Stomach (tissue), 4 donors: Measurements from ENCODE around the gene KCNK5.

Experiments used
- EP300 ChIP-seq: sonication (generic); formaldehyde crosslinking; IDR thresholded peaks from one replicate; pipeline ENCODE4 v1.6.1; 2017; ENCODE audit warnings: antibody characterized with exemption
- POLR2A ChIP-seq, 4 donors: fragments of 450-650 bp; IDR thresholded peaks; one replicate each; pipeline ENCODE4 v1.6.1; 2016; ENCODE audit warnings: antibody characterized with exemption in 4 of 4, control low read depth in 2 of 4, mild to moderate bottlenecking in 1 of 4, moderate library complexity in 1 of 4
- TF ChIP-seq, protein P1 (sequence below), 7 experiments: fragments of 450-650 bp in 4 of 7; fragments of 200-600 bp in 3 of 7; sonication (generic) in 3 of 7; IDR thresholded peaks; one replicate each; pipeline ENCODE4 v1.5.1; 2016 to 2019; ENCODE audit warnings: antibody characterized with exemption in 7 of 7, control low read depth in 2 of 7, mild to moderate bottlenecking in 1 of 7

DNA sequence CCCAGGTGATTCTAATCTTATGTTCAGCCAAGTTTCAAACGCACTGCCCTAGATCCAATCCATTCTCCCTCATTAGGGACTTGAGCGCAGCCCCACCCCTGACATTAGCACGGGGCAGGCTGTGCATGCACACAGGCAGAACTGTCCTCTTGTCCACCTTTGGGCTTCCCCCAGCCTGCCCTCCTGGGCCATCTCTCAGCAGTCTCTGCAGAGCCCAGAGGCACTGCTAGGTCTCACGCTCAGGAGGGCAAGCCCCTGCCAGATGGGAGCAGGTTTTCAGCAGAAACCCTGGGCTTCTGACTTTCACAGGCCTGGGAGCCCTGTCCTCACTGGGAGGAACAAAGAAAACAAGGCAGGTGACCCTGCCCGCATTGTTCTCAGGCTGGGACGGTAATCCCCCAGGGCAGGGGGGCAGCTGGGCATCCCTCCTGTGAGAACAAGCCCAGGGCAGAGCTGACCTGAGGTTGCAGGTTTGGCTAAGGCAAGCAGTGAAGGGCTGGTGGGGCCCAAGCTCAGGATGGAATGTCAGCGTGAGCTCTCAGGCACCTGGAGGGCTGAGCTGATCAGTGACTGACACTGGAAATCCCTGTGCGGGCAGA lies 24.5 kb downstream of the KCNK5 start:
- TF ChIP-seq, protein P1, sequence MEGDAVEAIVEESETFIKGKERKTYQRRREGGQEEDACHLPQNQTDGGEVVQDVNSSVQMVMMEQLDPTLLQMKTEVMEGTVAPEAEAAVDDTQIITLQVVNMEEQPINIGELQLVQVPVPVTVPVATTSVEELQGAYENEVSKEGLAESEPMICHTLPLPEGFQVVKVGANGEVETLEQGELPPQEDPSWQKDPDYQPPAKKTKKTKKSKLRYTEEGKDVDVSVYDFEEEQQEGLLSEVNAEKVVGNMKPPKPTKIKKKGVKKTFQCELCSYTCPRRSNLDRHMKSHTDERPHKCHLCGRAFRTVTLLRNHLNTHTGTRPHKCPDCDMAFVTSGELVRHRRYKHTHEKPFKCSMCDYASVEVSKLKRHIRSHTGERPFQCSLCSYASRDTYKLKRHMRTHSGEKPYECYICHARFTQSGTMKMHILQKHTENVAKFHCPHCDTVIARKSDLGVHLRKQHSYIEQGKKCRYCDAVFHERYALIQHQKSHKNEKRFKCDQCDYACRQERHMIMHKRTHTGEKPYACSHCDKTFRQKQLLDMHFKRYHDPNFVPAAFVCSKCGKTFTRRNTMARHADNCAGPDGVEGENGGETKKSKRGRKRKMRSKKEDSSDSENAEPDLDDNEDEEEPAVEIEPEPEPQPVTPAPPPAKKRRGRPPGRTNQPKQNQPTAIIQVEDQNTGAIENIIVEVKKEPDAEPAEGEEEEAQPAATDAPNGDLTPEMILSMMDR (IDR thresholded peaks at IDR 0.05) = no peak
- TF ChIP-seq POLR2A (IDR thresholded peaks at IDR 0.05) (no peak), EP300 (no peak)
